Measurements from ENCODE around the gene BCL2L13. TPM values are rescaled to one million over a fixed set of nuclear protein-coding genes. Genes with fewer than 3 reads are reported as not detected.

BCL2L13 gene
- total RNA-seq, 2 donors from 2014 or later, result 64.7 to 67.9 TPM

- no peak for TF ChIP-seq CTCF (IDR thresholded peaks at IDR 0.05)
- no peak for TF ChIP-seq POLR2A (IDR thresholded peaks at IDR 0.05)
- no peak for TF ChIP-seq POLR2AphosphoS5 (IDR thresholded peaks at IDR 0.05)
- H3K4me3 ChIP-seq, result peak overlapping the region in 1 of 2 donors; percentile 83
These were observed 136.5 kb downstream of the BCL2L13 start for GRCh38 chr22:17774926-17775685.

GRCh38 chr22:17775781-17776465 is 137.4 kb downstream of the BCL2L13 start:
- WGBS, result 90% methylated on average over 10 of the region's 10 CpGs

More at GRCh38 chr22:17774926-17775685, 136.5 kb downstream of the BCL2L13 start:
- intact Hi-C loops (cut with DNase I), result loop anchor here (5.0 kb wide), 1 partner anchor 38 kb away; no protein-coding TSS in a partner anchor
- no peak for DNase-seq (ENCODE audit: low spot score)
- H3K27me3 ChIP-seq (replicated peaks; ENCODE audit: insufficient read depth), result no peaks in the 10 kb centered on the region
- no peak overlapping the region for H3K27ac ChIP-seq
- no peaks in the 10 kb centered on the region for H3K9me3 ChIP-seq
- H3K36me3 ChIP-seq, result no peaks in the 10 kb centered on the region
- no peaks in the 10 kb centered on the region for H3K4me1 ChIP-seq (replicated peaks)
- WGBS, result 87% methylated on average over 22 of the region's 27 CpGs

GRCh38 chr22:17777005-17777716 is 138.6 kb downstream of the BCL2L13 start:
- Histone ChIP-seq H3K27me3 (replicated peaks; ENCODE audit: insufficient read depth) (no peaks in the 10 kb centered on the region), H3K4me3 (peak overlapping the region in 1 of 2 donors; percentile 2)

More at GRCh38 chr22:17775781-17776465, 137.4 kb downstream of the BCL2L13 start:
- Histone ChIP-seq H3K9me3 (no peaks in the 10 kb centered on the region), H3K4me3 (no peak overlapping the region), H3K27me3 (replicated peaks; ENCODE audit: insufficient read depth) (no peaks in the 10 kb centered on the region), H3K36me3 (no peaks in the 10 kb centered on the region), H3K27ac (no peak overlapping the region), H3K4me1 (replicated peaks) (no peaks in the 10 kb centered on the region)
- DNase-seq (ENCODE audit: low spot score), result no peak
- no peak for TF ChIP-seq POLR2A (IDR thresholded peaks at IDR 0.05)
- no peak for TF ChIP-seq CTCF (IDR thresholded peaks at IDR 0.05)
- TF ChIP-seq POLR2AphosphoS5 (IDR thresholded peaks at IDR 0.05), result no peak
- intact Hi-C loops (cut with DNase I), result no loop called here

GRCh38 chr22:17777717-17778044 is 139.1 kb downstream of the BCL2L13 start:
- Histone ChIP-seq H3K4me3 (peak overlapping the region in 1 of 2 donors; percentile 2), H3K27ac (no peak overlapping the region)

More at GRCh38 chr22:17777005-17777716, 138.6 kb downstream of the BCL2L13 start:
- H3K4me1 ChIP-seq (replicated peaks), result no peaks in the 10 kb centered on the region
- no peak overlapping the region for H3K27ac ChIP-seq
- H3K36me3 ChIP-seq, result no peaks in the 10 kb centered on the region
- DNase-seq (ENCODE audit: low spot score), result no peak
- intact Hi-C loops (cut with DNase I), result no loop called here
- TF ChIP-seq POLR2AphosphoS5 (IDR thresholded peaks at IDR 0.05) (no peak), POLR2A (IDR thresholded peaks at IDR 0.05) (no peak), CTCF (IDR thresholded peaks at IDR 0.05) (no peak)
- WGBS, result 86% methylated on average over 27 of the region's 27 CpGs
- H3K9me3 ChIP-seq, result no peaks in the 10 kb centered on the region

More at GRCh38 chr22:17777717-17778044, 139.1 kb downstream of the BCL2L13 start:
- intact Hi-C loops (cut with DNase I), result no loop called here
- no peak for TF ChIP-seq POLR2A (IDR thresholded peaks at IDR 0.05)
- no peak for TF ChIP-seq CTCF (IDR thresholded peaks at IDR 0.05)
- TF ChIP-seq POLR2AphosphoS5 (IDR thresholded peaks at IDR 0.05), result no peak
- no peaks in the 10 kb centered on the region for H3K4me1 ChIP-seq (replicated peaks)
- no peak for DNase-seq (ENCODE audit: low spot score)
- H3K9me3 ChIP-seq, result no peaks in the 10 kb centered on the region
- H3K36me3 ChIP-seq, result no peaks in the 10 kb centered on the region
- no peaks in the 10 kb centered on the region for H3K27me3 ChIP-seq (replicated peaks; ENCODE audit: insufficient read depth)
- 83% methylated on average over 6 of the region's 6 CpGs for WGBS
